DMS53 treated with DMSO at 0.1 percent for 48 hours (cell line): ENCODE data around the gene KRTAP12-1.
"Not testable (repeated sequence)": the region's sequence is repeated elsewhere in the genome, so short reads cannot be mapped to it uniquely, and the experiment has no call there.

ENCODE experiments used
- DNase-seq: peaks from one replicate; lab custom pipeline; 2025; ENCODE audit not compliant: unreplicated experiment; lab: John Stamatoyannopoulos, UW

The KRTAP12-1 gene

DNA sequence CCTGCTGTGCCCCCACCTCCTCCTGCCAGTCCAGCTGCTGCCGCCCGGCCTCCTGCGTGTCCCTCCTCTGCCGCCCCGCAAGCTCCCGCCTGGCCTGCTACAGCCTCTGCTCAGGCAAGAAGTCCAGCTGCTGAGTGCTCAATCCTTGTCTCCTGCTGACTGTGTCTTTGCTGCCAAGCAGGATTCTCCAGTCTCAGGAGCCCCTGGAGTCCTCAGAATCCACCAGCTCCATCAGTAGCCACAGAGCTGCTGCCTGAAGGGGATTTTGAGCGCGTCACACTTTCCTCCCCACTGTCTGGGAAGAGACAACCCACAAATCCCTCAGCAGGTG, 34.8 kb downstream of the KRTAP12-1 start:
- no peak for DNase-seq

DNA sequence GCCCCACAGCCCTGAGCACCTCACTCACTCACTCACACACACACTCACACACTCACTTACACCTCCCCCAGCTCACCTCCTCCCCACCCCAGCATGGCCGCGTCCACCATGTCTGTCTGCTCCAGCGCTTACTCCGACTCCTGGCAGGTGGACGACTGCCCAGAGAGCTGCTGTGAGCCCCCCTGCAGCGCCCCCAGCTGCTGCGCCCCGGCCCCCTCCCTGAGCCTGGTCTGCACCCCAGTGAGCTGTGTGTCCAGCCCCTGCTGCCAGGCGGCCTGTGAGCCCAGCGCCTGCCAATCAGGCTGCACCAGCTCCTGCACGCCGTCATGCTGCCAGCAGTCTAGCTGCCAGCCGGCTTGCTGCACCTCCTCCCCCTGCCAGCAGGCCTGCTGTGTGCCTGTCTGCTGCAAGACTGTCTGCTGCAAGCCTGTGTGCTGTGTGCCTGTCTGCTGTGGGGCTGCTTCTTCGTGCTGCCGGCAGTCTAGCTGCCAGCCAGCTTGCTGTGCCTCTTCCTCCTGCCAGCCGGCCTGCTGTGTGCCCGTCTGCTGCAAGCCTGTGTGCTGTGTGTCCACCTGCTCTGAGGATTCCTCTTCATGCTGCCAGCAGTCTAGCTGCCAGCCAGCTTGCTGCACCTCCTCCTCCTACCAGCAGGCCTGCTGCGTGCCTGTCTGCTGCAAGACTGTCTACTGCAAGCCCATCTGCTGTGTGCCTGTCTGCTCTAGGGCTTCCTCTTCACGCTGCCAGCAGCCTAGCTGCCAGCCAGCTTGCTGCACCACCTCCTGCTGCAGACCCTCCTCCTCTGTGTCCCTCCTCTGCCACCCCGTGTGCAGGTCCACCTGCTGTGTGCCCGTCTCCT, 35.4 kb downstream of the KRTAP12-1 start, which contains the start of gene KRTAP10-11:
KRTAP10-11 (plus strand) TSS at position 49 of the 856 bp plus-strand sequence; CDS start at position 94, 45 bp downstream.
- DNase-seq, result not testable (repeated sequence)

DNA sequence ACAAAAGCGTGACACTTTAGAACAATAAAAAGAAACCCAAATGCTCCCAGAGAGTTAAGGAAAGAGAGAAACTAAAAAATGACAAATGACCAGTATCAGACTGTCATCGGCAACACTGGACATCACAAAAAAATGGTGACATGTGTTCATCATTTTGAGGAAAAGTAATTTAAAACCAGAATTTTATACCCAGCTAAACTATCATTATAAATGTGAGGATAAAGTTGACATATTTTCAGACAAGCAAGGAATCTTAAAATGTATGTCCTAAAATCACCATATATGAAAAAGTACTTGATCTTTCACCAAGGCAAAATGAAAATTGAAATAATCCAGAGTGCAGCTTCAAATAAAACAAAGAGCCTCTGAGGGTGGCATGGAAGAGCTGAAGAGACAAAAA, 37.1 kb downstream of the KRTAP12-1 start:
- no peak for DNase-seq

DNA sequence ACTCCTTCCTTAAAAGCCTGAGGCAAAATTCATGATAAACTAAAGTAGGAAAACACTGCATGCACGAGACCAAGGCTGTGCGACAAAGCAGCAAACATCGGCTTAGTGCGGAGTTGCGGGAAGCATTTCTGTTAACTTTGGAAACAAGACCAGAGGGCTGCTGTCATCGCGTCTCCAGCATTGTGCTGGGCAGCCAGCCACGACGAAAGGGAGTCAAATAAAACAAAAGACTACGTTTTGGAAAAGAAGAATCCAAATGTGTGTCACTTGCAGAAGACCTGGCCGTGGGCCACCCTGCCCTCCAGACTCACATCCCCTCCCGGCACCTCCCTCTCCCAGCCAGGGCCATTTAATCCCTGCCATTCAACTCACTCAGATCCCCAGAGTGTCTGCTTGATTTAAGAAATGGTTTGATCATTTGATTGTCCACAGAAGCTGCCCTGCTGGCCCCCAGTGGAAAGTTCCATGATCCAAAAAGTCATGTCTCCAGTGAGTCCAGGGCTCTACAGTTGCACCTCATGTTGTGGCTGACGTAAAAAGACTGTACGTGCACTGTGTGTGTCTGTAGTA, 38.1 kb downstream of the KRTAP12-1 start:
- DNase-seq, result no peak

DNA sequence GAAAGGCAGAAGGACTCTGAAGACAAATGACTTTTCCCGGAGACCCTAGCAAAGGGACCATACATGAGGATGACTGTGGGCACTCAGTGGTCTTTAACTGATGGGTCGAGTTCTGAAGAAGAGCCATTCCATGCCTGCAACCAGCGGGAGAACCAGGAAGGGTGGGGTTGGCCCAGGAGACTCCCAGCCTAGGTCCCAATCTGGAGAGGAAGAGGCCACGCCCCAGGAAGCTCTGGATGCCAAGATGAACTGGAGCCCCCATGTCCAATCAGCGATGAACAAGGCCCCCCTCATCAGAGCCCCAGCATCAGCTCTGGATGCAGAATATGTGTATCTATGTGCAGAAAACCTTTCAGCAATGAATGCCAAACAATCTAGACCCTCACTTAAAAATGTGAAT, 41.2 kb downstream of the KRTAP12-1 start:
- DNase-seq, result no peak

DNA sequence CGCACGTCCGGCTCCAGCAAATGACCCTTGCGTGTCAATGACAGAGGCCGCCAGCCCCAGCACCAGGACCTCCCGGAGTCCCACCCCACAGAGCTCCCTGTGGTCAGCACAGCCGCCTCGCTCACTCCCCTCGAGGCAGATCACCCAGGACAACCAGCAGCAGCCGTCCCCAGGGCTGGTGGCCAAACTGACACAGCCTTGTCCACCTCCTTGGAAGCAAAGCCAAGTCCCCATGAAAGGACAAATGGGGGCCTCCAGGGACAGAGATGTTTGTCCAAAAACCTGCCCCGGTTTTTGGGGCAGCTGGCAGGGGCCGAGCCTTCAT, 42.7 kb downstream of the KRTAP12-1 start:
- DNase-seq, result no peak

DNA sequence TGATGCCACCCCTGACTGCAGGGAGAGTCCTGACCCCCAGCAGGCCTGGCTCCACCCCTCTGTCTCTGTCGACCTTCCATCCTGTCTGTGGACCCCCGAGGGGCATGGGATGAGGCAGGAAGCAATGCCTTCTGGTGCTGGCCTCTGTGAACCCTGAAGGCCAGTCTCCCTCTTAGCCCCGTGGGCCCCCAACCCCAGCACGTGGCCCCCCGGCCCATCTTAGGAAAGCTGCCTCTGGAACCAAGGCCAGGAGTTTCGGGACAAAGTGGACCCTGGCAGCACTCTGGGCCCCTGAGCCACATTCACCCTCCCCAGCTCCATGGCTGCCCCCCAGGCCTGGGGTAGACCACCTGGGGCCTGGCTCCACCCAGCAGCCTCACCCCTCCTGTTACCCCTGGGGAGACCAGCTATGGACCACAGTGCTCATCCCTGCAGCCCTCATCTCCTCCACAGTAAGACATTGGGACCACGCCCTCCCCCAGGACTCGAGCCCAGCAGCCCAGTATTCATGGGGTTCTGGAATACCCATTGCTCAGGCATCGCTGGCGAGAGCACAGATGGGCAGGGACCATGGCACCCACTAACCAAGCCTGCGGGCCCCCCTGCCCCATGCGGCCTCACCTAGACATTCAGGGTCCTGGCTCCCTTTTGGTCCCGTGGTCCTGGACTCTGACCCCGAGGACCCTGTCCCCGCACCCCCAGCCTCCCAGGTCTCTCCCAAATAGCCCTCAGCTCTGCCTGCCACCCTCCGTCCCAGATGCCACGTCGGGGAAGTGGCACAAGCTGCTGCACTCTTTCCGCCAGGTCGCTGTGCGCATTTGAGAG, 43.2 kb downstream of the KRTAP12-1 start:
- DNase-seq, result not testable (repeated sequence)

DNA sequence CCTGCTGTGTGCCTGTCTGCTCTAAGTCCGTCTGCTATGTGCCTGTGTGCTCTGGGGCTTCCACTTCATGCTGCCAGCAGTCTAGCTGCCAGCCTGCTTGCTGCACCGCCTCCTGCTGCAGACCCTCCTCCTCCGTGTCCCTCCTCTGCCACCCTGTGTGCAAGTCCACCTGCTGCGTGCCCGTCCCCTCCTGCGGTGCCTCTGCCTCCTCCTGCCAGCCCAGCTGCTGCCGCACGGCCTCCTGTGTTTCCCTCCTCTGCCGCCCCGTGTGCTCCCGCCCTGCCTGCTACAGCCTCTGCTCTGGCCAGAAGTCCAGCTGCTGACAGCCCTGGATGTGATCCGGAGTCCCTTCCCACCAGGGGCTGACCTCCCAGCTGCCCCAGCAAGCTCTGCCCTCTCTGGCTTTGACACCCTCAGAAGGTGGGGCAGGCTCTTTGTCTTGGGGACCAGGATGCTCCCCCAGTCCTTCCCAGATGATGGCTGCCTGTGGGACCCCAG, 44.1 kb downstream of the KRTAP12-1 start:
- DNase-seq, result not testable (repeated sequence)

DNA sequence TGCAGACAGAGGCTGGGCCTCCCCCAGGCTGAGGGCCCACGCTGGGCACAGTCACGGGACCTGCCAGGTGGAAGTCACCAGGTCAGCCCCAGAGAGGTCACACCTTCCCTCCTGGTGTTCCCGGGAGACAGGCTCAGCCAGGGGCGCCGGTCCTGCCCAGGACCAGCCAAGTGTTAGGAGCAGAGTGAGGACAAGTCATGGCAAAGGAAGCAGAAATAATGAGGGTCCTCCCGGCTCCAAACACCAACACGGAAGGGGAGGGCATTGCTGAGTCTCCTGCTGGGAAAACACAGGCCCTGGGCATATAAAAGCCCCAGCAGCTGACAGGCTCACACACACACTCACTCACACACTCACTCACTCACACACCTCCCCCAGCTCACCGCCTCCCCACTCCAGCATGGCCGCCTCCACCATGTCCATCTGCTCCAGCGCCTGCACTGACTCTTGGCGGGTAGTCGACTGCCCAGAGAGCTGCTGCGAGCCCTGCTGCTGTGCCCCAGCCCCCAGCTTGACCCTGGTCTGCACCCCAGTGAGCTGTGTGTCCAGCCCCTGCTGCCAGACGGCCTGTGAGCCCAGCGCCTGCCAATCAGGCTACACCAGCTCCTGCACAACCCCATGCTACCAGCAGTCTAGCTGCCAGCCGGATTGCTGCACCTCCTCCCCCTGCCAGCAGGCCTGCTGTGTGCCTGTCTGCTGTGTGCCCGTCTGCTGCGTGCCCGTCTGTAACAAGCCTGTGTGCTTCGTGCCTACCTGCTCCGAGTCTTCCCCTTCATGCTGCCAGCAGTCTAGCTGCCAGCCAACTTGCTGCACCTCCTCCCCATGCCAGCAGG, 44.7 kb downstream of the KRTAP12-1 start, which contains the start of gene KRTAP10-10:
KRTAP10-10 (plus strand) TSS at position 339 of the 833 bp plus-strand sequence; CDS start at position 401, 62 bp downstream.
- no peak for DNase-seq

DNA sequence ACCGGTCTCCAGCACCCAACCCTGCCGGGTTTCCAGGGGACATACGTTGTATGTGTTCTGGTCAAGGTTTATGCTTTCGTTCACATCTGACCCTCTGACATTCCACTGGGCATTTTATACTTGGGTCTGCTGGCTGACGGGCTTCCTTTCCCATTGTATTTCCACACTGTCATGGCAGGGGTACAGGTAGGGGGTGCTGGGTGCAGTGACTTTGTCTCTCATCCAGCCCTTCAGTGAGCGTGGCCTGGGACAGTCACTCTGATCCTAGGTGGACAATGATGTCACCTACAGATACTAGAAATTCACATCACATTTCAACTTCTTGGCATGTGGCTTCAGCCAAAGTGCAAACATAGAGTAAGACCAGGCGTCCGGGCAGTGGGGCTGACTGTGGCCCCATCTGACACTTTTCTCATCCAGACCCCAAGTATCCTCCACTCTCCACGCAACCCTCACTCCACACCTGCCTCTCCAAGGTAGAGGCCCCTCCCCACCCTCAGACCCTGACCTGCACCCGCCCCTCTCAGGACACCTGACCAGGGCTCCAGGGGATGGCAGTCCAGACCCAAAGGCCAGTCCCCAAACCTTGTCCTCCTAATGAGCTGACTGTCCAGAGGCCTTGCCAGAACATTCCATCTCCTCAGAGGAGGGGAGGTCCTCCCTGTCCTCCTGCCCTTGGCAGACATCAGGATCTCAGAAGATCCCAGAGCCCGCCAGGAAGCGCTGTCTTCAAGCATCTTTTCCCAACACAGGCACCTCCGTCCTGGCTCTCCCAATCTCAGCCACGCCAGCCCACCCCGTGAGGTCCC, 45.5 kb downstream of the KRTAP12-1 start:
- no peak for DNase-seq

DNA sequence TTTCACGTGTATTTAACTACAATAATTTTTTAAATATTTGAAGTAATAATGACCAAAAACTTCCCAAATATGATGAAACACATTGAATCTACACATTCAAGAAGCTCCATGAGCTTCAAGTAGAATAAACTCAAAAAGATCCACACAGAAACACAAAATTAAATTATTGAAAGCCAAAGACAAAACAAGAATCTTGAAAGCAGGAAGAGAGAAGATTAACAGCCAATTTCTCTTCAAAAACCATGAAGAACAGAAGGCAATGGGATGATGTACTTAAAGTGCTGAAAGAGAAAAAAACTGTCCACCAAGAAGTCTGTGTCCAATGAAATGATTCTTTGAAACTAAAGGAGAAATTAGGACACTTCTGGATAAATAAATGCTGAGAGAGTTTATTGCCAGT, 49.9 kb downstream of the KRTAP12-1 start:
- no peak for DNase-seq
